Measurements from ENCODE around the gene TNFRSF25. TPM values are rescaled to one million over a fixed set of nuclear protein-coding genes. Genes with fewer than 3 reads are reported as not detected.
"Not testable (repeated sequence)": the region's sequence is repeated elsewhere in the genome, so short reads cannot be mapped to it uniquely, and the experiment has no call there.

TNFRSF25 gene
- total and polyA plus RNA-seq, 2 experiments from 2014 or later: 7.1 to 14.0 TPM

- 57% methylated on average over 94 of the region's 115 CpGs for WGBS (ENCODE audit: low lambda C conversion rate, missing lambda C conversion rate)
- Histone ChIP-seq H3K4me3 (no peak overlapping the region), H3K27me3 (no peaks in the 10 kb centered on the region), H3K79me2 (no peaks in the 10 kb centered on the region), H3K9me3 (ENCODE audit: low read depth) (no peaks in the 10 kb centered on the region), H3K4me2 (no peak overlapping the region), H3K4me1 (ENCODE audit: insufficient read depth) (no peaks in the 10 kb centered on the region), H3K27ac (no peak overlapping the region), H4K20me1 (ENCODE audit: insufficient read depth, poor library complexity, severe bottlenecking) (no peaks in the 10 kb centered on the region), H2AFZ (no peak overlapping the region), H3K9me2 (replicated peaks; ENCODE audit: insufficient read depth) (no peaks in the 10 kb centered on the region), H3K36me3 (replicated peaks; ENCODE audit: insufficient read depth, low read depth) (no peaks in the 10 kb centered on the region)
- DNase-seq (ENCODE audit: low spot score): no peak
- no peak for TF ChIP-seq EZH2 (IDR thresholded peaks at IDR 0.05; ENCODE audit: borderline replicate concordance)
- TF ChIP-seq, protein P1, sequence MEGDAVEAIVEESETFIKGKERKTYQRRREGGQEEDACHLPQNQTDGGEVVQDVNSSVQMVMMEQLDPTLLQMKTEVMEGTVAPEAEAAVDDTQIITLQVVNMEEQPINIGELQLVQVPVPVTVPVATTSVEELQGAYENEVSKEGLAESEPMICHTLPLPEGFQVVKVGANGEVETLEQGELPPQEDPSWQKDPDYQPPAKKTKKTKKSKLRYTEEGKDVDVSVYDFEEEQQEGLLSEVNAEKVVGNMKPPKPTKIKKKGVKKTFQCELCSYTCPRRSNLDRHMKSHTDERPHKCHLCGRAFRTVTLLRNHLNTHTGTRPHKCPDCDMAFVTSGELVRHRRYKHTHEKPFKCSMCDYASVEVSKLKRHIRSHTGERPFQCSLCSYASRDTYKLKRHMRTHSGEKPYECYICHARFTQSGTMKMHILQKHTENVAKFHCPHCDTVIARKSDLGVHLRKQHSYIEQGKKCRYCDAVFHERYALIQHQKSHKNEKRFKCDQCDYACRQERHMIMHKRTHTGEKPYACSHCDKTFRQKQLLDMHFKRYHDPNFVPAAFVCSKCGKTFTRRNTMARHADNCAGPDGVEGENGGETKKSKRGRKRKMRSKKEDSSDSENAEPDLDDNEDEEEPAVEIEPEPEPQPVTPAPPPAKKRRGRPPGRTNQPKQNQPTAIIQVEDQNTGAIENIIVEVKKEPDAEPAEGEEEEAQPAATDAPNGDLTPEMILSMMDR (IDR thresholded peaks at IDR 0.05; ENCODE audit: poor library complexity): no peak
Measured at GRCh38 chr1:6454856-6455751, 10.9 kb downstream of the TNFRSF25 start.

GRCh38 chr1:6453895-6454855, 11.8 kb downstream of the TNFRSF25 start:
- DNase-seq (ENCODE audit: low spot score); H2AFZ ChIP-seq; H3K4me3 ChIP-seq; H3K4me1 ChIP-seq (ENCODE audit: insufficient read depth); H3K9me3 ChIP-seq (ENCODE audit: low read depth); H4K20me1 ChIP-seq (ENCODE audit: insufficient read depth, poor library complexity, severe bottlenecking); H3K4me2 ChIP-seq; H3K79me2 ChIP-seq; H3K36me3 ChIP-seq (replicated peaks; ENCODE audit: insufficient read depth, low read depth); H3K27me3 ChIP-seq; H3K27ac ChIP-seq; H3K9me2 ChIP-seq (replicated peaks; ENCODE audit: insufficient read depth): not testable (repeated sequence)
- TF ChIP-seq EZH2 (IDR thresholded peaks at IDR 0.05; ENCODE audit: borderline replicate concordance): peak; percentile 5
- 71% methylated on average over 75 of the region's 85 CpGs for WGBS (ENCODE audit: low lambda C conversion rate, missing lambda C conversion rate)

DNA sequence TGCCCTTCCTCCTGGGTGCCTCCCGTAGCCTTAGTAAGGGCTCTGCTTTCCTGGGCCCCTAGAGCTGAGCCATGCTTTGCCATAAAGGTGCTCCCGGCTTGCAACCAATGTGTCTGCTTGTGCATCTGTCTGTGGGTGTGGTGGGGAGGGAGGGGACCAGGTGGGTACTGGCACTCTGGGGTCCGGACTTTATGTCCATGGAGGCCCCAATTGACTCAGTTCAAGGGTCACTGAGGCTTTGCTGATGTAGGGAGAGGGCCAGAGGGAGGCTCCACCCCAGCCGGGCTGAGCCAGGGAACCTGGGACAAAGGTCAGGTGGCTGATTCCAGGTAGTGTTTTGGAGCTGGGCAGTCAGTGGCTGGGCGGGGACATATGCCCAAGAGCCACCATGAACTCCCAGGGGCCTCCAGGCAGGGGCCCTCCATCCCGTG, 15.0 kb downstream of the TNFRSF25 start:
- Histone ChIP-seq H3K4me3 (no peak overlapping the region), H4K20me1 (ENCODE audit: insufficient read depth, poor library complexity, severe bottlenecking) (no peaks in the 10 kb centered on the region), H3K9me3 (ENCODE audit: low read depth) (no peaks in the 10 kb centered on the region), H3K79me2 (no peaks in the 10 kb centered on the region), H3K9me2 (replicated peaks; ENCODE audit: insufficient read depth) (no peaks in the 10 kb centered on the region), H3K4me1 (ENCODE audit: insufficient read depth) (peaks cover 19% of the 10 kb centered on the region), H2AFZ (no peak overlapping the region), H3K27ac (peak overlapping the region; percentile 69), H3K27me3 (peaks cover 20% of the 10 kb centered on the region), H3K36me3 (replicated peaks; ENCODE audit: insufficient read depth, low read depth) (no peaks in the 10 kb centered on the region), H3K4me2 (peak overlapping the region; percentile 56)
- peak; percentile 76 for DNase-seq (ENCODE audit: low spot score)
- TF ChIP-seq, protein P1 (IDR thresholded peaks at IDR 0.05; ENCODE audit: poor library complexity): no peak
- no peak for TF ChIP-seq EZH2 (IDR thresholded peaks at IDR 0.05; ENCODE audit: borderline replicate concordance)
- TF ChIP-seq EZH2phosphoT487 (IDR thresholded peaks at IDR 0.05; ENCODE audit: low read depth, severe bottlenecking, unreplicated experiment): no peak
- WGBS (ENCODE audit: low lambda C conversion rate, missing lambda C conversion rate): 48% methylated on average over 6 of the region's 6 CpGs

GRCh38 chr1:6450486-6450885, 15.5 kb downstream of the TNFRSF25 start:
- not testable (repeated sequence) for H3K9me3 ChIP-seq (ENCODE audit: low read depth); H3K79me2 ChIP-seq; H3K9me2 ChIP-seq (replicated peaks; ENCODE audit: insufficient read depth); H3K4me3 ChIP-seq; H3K36me3 ChIP-seq (replicated peaks; ENCODE audit: insufficient read depth, low read depth); DNase-seq (ENCODE audit: low spot score); H2AFZ ChIP-seq; H4K20me1 ChIP-seq (ENCODE audit: insufficient read depth, poor library complexity, severe bottlenecking)
- Histone ChIP-seq H3K27me3 (peaks cover 20% of the 10 kb centered on the region), H3K4me1 (ENCODE audit: insufficient read depth) (peaks cover 19% of the 10 kb centered on the region), H3K4me2 (peak overlapping the region; percentile 56), H3K27ac (peak overlapping the region; percentile 69)
- 70% methylated on average over 9 of the region's 10 CpGs for WGBS (ENCODE audit: low lambda C conversion rate, missing lambda C conversion rate)
